OCI-LY1 (cell line): ENCODE results near the gene CSDE1.

Source experiments
- CTCF ChIP-seq: fragments of 200-600 bp; sonication (generic), shearing (Covaris generic); IDR thresholded peaks from 2 replicates; pipeline ENCODE4 v1.5.1; 2017; ENCODE audit warnings: mild to moderate bottlenecking, antibody characterized with exemption, low read length, moderate library complexity, mixed read lengths
- EZH2 ChIP-seq: fragments of 200-600 bp; sonication (generic), shearing (Covaris generic); IDR thresholded peaks from 2 replicates; pipeline ENCODE4 v1.8.0; 2017; ENCODE audit warnings: borderline replicate concordance, mixed run types, mild to moderate bottlenecking, antibody characterized with exemption, low read length, moderate library complexity, mixed read lengths

DNA sequence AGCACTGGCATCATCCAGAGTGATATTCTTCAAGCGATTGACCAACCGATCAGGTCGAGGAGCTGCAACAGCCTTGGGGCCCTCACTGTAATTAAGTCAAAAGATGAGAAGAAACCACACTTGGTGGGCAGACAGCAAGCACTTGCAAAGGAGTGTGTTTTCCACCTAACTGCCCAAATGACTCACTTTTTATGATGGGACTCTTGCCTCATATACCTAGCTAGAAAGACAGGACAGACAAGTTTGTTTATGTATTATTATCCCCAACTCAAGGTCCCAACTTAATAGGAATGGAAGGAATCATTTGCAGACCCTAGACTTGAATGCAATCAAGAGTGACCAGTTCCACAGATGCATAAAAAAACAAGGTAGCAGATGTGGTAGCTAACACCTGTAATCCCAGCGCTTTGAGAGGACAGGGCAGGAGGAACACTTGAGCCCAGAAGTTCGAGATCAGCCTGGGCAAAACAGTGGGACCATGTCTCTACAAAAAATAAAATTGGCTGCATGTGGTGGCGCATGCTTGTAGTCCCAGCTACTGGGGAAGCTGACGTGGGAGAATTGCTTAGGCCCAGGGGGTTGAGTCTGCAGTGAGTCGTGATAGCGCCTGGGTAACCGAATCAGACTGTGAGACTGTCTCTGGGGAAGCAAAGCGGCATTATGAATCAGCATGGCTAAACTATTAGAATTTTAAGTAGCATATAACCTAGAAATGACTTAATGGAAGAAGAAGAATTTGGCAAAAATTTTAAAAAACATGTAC, 38.9 kb downstream of the CSDE1 start:
- no peak for TF ChIP-seq CTCF
- TF ChIP-seq EZH2, result no peak
